Measurements from ENCODE around the gene ABCG1. TPM values are rescaled to one million over a fixed set of nuclear protein-coding genes. Genes with fewer than 3 reads are reported as not detected.
A peak's percentile ranks its signal among the peaks of the same experiment; 100 is the strongest.

ABCG1 gene
- polyA plus RNA-seq, 1 donor from 2014 or later = 11.6 TPM

DNA sequence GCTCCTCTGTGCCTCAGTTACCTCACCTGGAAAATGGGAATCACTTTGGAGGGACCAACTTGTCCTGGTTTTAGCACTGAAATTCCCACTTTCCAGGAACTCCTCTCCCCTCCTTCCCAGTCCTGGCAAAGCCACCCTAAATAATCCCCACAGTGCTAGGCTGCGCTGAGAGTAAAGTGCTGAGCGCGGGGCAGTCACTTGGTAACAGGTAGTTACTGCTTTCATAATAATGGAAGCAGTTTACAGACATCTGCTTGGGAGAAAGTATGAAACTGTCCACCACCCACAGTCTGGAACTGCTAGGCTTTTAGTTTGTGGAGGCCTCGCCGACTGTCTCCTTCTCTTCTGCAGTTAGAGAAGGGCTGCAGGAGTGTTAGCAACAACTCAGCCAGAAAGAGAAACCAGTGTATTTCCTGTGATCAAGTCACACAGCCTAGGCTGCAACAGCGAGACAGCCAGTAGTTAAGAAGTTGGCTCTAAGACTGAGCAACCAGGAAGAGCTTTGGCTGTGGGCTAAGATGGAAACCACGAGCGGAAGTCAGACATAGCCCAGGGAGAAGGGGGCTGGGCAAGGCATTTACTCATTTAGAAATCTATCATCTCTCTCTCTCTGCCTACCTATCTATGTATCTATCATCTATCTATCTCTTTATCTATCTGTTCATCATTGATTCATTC lies 30.8 kb upstream of the ABCG1 start:
- Mint-ChIP-seq H3K9me3 (no peaks in the 10 kb centered on the region), H3K27ac (peak overlapping the region; percentile 1 to 92 (median 6)), H3K4me1 (peaks cover 12 to 34% (median 29%) of the 10 kb centered on the region in 3 donors), H3K27me3 (no peaks in the 10 kb centered on the region), H3K36me3 (no peaks in the 10 kb centered on the region), H3K4me3 (peak overlapping the region; percentile 1 to 83 (median 72))

- no peaks in the 10 kb centered on the region for H3K9me3 Mint-ChIP-seq
- peaks cover 2% of the 10 kb centered on the region for H3K27me3 Mint-ChIP-seq
- peak overlapping the region; percentile 1 to 92 (median 6) for H3K27ac Mint-ChIP-seq
- no peaks in the 10 kb centered on the region for H3K36me3 Mint-ChIP-seq
- peak overlapping the region; percentile 1 to 83 (median 50) for H3K4me3 Mint-ChIP-seq
- peaks cover 12 to 34% (median 29%) of the 10 kb centered on the region in 3 donors for H3K4me1 Mint-ChIP-seq
Observed at GRCh38 chr21:42188663-42189062, 30.3 kb upstream of the ABCG1 start.

DNA sequence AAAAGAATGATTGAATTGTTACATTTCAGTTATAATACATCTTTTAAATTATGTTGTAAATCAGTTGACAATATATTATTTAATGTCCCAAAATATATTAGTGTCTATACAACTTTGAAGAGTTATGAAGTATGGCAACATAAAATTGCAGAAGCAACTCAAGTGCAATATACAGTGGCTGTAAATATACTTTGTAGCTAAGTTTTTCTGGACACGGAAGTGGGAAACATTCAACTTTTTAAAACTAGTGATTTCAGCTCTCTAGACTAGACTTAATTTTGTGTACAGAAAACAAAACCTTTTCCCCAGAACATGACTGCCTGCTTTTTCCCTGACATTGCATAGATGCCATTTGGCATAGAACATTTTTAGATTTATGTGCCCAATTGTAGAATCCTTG lies 29.5 kb upstream of the ABCG1 start:
- H3K4me3 Mint-ChIP-seq = no peak overlapping the region
- H3K27ac Mint-ChIP-seq = no peak overlapping the region
- H3K27me3 Mint-ChIP-seq = peaks cover 2% of the 10 kb centered on the region
- H3K36me3 Mint-ChIP-seq = no peaks in the 10 kb centered on the region
- peaks cover 12 to 34% (median 29%) of the 10 kb centered on the region in 3 donors for H3K4me1 Mint-ChIP-seq
- H3K9me3 Mint-ChIP-seq = no peaks in the 10 kb centered on the region

DNA sequence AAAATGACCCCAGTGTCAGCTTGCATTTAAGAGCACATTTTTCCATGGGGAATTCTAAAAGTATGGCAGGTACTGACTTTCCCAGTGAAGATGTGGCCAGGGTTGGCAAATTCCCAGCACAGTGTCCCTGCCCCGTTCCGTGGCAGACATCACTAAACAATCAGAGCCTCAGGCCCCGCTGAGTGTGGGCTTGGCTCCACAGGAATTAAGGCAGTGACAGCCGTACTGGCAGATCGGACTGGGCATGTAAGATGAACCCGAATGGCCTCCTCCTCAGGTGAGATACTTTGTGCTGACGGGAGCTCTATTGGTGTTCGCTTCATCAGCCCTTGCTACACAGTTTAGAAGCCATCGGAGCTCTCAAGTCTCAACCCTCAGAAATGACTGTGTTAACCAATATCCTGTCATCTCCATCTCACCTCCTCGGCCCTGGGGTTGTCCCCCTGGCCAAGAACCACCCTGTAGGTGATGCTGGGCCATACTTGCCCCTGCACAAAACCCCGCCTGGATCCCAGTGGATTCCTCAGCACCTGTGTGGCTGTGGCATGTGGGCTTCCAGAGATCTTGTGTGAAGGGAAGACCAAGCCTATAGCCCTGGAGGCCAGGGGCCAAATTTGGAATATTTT lies 29.0 kb upstream of the ABCG1 start:
- Mint-ChIP-seq H3K27ac (no peak overlapping the region), H3K27me3 (peaks cover 2% of the 10 kb centered on the region), H3K4me1 (peaks cover 12 to 34% (median 29%) of the 10 kb centered on the region in 3 donors), H3K4me3 (no peak overlapping the region), H3K36me3 (no peaks in the 10 kb centered on the region), H3K9me3 (no peaks in the 10 kb centered on the region)

- Mint-ChIP-seq H3K4me1 (peaks cover 12 to 34% (median 29%) of the 10 kb centered on the region in 3 donors), H3K4me3 (no peak overlapping the region), H3K9me3 (no peaks in the 10 kb centered on the region), H3K27me3 (peaks cover 2% of the 10 kb centered on the region), H3K27ac (no peak overlapping the region), H3K36me3 (no peaks in the 10 kb centered on the region)
Observed at GRCh38 chr21:42190486-42190863, 28.5 kb upstream of the ABCG1 start.

- H3K4me3 Mint-ChIP-seq = no peak overlapping the region
- peaks cover 2% of the 10 kb centered on the region for H3K27me3 Mint-ChIP-seq
- H3K27ac Mint-ChIP-seq = no peak overlapping the region
- peaks cover 12 to 29% (median 29%) of the 10 kb centered on the region in 3 donors for H3K4me1 Mint-ChIP-seq
- H3K36me3 Mint-ChIP-seq = no peaks in the 10 kb centered on the region
- no peaks in the 10 kb centered on the region for H3K9me3 Mint-ChIP-seq
Observed at GRCh38 chr21:42191064-42191463, 27.9 kb upstream of the ABCG1 start.

GRCh38 chr21:42191696-42192595 lies 27.0 kb upstream of the ABCG1 start:
- H3K27ac Mint-ChIP-seq = peak overlapping the region in 2 of 3 donors; percentile 60 to 78
- H3K4me3 Mint-ChIP-seq = no peak overlapping the region
- peaks cover 12 to 25% (median 24%) of the 10 kb centered on the region in 3 donors for H3K4me1 Mint-ChIP-seq
- H3K27me3 Mint-ChIP-seq = peaks cover 2% of the 10 kb centered on the region
- no peaks in the 10 kb centered on the region for H3K9me3 Mint-ChIP-seq
- H3K36me3 Mint-ChIP-seq = no peaks in the 10 kb centered on the region

- Mint-ChIP-seq H3K9me3 (no peaks in the 10 kb centered on the region), H3K4me3 (no peak overlapping the region), H3K27ac (no peak overlapping the region), H3K4me1 (peaks cover 6 to 18% (median 18%) of the 10 kb centered on the region in 3 donors), H3K36me3 (no peaks in the 10 kb centered on the region), H3K27me3 (peaks cover 2% of the 10 kb centered on the region)
Observed at GRCh38 chr21:42193131-42193671, 25.7 kb upstream of the ABCG1 start.

GRCh38 chr21:42193721-42194120 lies 25.2 kb upstream of the ABCG1 start:
- Mint-ChIP-seq H3K27me3 (peaks cover 2% of the 10 kb centered on the region), H3K4me1 (peaks cover under 1 to 16% (median 16%) of the 10 kb centered on the region in 3 donors), H3K36me3 (no peaks in the 10 kb centered on the region), H3K4me3 (no peak overlapping the region), H3K27ac (no peak overlapping the region), H3K9me3 (no peaks in the 10 kb centered on the region)

DNA sequence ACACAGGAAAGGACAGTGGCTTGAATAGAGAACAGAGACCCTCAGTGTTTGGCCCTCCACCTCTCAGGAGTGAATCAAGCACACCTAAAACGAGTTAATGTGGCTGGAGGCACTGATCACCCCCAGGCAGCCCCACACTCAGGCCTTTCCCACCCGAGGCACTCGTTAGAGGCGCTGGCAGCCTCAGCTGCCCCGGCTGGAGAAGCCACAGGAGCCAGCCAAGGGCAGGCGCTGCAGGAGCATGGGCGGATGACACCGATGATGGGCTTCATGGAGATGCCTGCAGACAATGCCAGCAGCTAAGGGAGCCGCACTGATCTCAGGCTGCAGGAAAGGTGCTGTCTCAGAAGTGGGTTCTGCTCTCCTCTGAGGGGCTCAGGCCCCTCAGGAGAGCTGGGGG lies 24.1 kb upstream of the ABCG1 start:
- H3K9me3 Mint-ChIP-seq = no peaks in the 10 kb centered on the region
- H3K4me3 Mint-ChIP-seq = no peak overlapping the region
- H3K36me3 Mint-ChIP-seq = no peaks in the 10 kb centered on the region
- H3K27ac Mint-ChIP-seq = no peak overlapping the region
- peaks cover 8 to 19% (median 19%) of the 10 kb centered on the region in 3 donors for H3K4me1 Mint-ChIP-seq
- peaks cover 2% of the 10 kb centered on the region for H3K27me3 Mint-ChIP-seq

DNA sequence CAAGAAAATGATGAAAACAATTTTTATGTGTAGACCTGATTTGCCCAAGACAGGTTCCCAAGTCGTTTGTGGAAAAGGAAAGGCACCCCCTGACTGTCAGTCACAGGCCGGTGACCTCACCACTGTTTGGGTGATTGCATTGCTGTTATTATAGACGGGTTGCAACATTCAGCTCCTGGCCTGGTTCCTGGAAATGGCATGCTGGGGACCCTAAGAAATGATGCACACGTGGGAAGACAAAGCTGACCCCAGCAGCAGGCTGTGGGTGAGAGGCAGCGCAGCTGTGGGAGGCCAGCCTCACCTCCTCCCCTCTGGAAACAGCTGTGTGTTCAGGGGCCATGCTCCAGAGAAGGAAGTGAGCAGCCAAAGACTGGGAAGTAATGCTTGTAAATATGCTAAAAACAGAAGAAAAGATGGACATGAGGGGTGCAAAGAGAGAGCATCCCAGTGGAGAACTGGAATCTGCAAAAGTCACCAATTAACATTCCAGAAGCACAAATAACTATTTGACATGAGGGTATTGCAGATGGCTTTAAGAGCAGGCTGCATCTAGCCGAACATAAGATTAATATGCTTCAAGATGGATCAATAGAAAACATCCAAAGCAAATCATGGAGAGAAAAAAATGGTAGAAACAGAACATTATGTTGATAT lies 23.4 kb upstream of the ABCG1 start:
- Mint-ChIP-seq H3K27ac (no peak overlapping the region), H3K4me1 (peaks cover 8 to 18% (median 18%) of the 10 kb centered on the region in 3 donors), H3K36me3 (no peaks in the 10 kb centered on the region), H3K27me3 (peaks cover 2% of the 10 kb centered on the region), H3K4me3 (no peak overlapping the region), H3K9me3 (no peaks in the 10 kb centered on the region)

- no peaks in the 10 kb centered on the region for H3K9me3 Mint-ChIP-seq
- no peaks in the 10 kb centered on the region for H3K27me3 Mint-ChIP-seq
- peaks cover 8 to 23% (median 20%) of the 10 kb centered on the region in 3 donors for H3K4me1 Mint-ChIP-seq
- peak overlapping the region in 2 of 4 donors; percentile 76 to 81 for H3K4me3 Mint-ChIP-seq
- peaks cover 1% of the 10 kb centered on the region for H3K36me3 Mint-ChIP-seq
- H3K27ac Mint-ChIP-seq = peak overlapping the region in 1 of 3 donors; percentile 90
Observed at GRCh38 chr21:42198929-42199867, 19.7 kb upstream of the ABCG1 start.

DNA sequence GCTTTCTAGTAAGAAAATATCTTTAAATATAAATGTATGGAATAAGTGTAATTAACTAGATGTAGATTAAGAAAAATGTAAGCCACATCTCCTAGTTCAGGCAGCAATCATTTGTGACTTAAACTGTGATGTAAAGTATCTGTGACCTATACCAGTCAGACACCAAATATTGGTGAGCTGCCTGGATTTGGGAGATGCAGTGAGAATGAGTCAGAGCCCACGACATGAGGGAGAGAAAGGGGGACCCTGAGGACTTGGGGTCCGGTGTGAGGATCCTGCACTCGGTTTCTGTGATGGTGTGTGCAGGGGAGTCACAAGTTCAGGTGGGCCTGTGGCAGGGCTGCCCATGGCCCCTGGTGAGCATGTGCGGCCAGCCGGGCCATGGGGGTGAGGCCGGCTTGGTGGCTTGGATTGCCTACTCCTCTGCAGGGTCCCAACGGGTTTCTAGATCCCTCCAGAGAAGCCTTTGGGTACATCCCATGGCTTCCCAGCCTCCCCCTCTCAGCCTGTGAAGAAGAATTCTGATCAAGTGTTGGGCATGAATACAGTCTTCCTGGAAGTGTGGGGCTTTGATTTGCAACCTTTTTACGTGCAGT lies 19.0 kb upstream of the ABCG1 start:
- Mint-ChIP-seq H3K9me3 (no peaks in the 10 kb centered on the region), H3K27ac (peak overlapping the region in 1 of 3 donors; percentile 46), H3K36me3 (peaks cover 1% of the 10 kb centered on the region), H3K4me1 (peaks cover 8 to 24% (median 20%) of the 10 kb centered on the region in 3 donors), H3K27me3 (no peaks in the 10 kb centered on the region), H3K4me3 (no peak overlapping the region)

Data from IgD-negative memory B cell (primary cell).